Activated CD4-positive, alpha-beta T cell treated with anti-CD3 and anti-CD28 coated beads, Interleukin-2, amount 10 ng/mL, durations not matched to agents 24 days and 14 days (primary cell): ENCODE results near the gene PTDSS2. TPM values are rescaled to one million over a fixed set of nuclear protein-coding genes. Genes with fewer than 3 reads are reported as not detected.

ENCODE experiments used
- DNase-seq: peaks from one replicate; pipeline ENCODE4 v3.0.0; 2022
- H3K27ac Mint-ChIP-seq: one replicate; pipeline ENCODE4 v1.8.0; 2022; ENCODE audit warnings: mild to moderate bottlenecking, mixed read lengths
- H3K27me3 Mint-ChIP-seq: one replicate; pipeline ENCODE4 v1.8.0; 2022; ENCODE audit warnings: mixed read lengths
- H3K36me3 Mint-ChIP-seq: one replicate; pipeline ENCODE4 v1.8.0; 2022; ENCODE audit warnings: low read depth, mild to moderate bottlenecking, mixed read lengths
- H3K4me1 Mint-ChIP-seq: one replicate; pipeline ENCODE4 v1.8.0; 2021; ENCODE audit warnings: mixed read lengths
- H3K4me3 Mint-ChIP-seq: one replicate; pipeline ENCODE4 v1.8.0; 2022; ENCODE audit warnings: mild to moderate bottlenecking, moderate library complexity, mixed read lengths
- H3K9me3 Mint-ChIP-seq: one replicate; pipeline ENCODE4 v1.8.0; 2021; ENCODE audit warnings: mixed read lengths
- intact Hi-C: fragments of 100-400 bp; cut with micrococcal nuclease; formaldehyde crosslinking; loops from one replicate; pipeline ENCODE4 v1.15.1; 2023
- total RNA-seq: library from RNA; stranded (reverse); gene quantifications from 2 replicates; pipeline ENCODE4 v1.2.3, GENCODE V29; 2022

The PTDSS2 gene
- total RNA-seq, 1 donor from 2014 or later, result 31.0 TPM

GRCh38 chr11:536841-537621, 87.0 kb downstream of the PTDSS2 start, which contains the start of gene LRRC56:
Gene LRRC56 (plus strand): TSS chr11:537527. CDS start chr11:540685, 3,158 bp downstream.
- H3K4me1 Mint-ChIP-seq, result peaks cover 15% of the 10 kb centered on the region
- H3K9me3 Mint-ChIP-seq, result no peaks in the 10 kb centered on the region
- H3K27ac Mint-ChIP-seq, result peak within 1 kb of the TSS; percentile 83
- no peaks in the 10 kb centered on the region for H3K27me3 Mint-ChIP-seq
- DNase-seq, result peak; percentile 96
- H3K36me3 Mint-ChIP-seq, result peaks cover 7% of the 10 kb centered on the region
- H3K4me3 Mint-ChIP-seq, result peak within 1 kb of the TSS; percentile 89
- intact Hi-C loops, result loop anchor here (1.0 to 5.0 kb wide), 3 partner anchors 18 to 160 kb away; partner anchors contain the start of genes DEAF1, RNH1 and TMEM80

GRCh38 chr11:537622-538430, 87.7 kb downstream of the PTDSS2 start:
- DNase-seq, result no peak
- intact Hi-C loops, result loop anchor here (1.0 to 5.0 kb wide), 3 partner anchors 17 to 159 kb away; partner anchors contain the start of genes DEAF1, RNH1 and TMEM80
- Mint-ChIP-seq H3K27me3 (no peaks in the 10 kb centered on the region), H3K4me3 (peak overlapping the region; percentile 89), H3K36me3 (peaks cover 4% of the 10 kb centered on the region), H3K27ac (no peak overlapping the region), H3K9me3 (no peaks in the 10 kb centered on the region), H3K4me1 (peaks cover 16% of the 10 kb centered on the region)

DNA sequence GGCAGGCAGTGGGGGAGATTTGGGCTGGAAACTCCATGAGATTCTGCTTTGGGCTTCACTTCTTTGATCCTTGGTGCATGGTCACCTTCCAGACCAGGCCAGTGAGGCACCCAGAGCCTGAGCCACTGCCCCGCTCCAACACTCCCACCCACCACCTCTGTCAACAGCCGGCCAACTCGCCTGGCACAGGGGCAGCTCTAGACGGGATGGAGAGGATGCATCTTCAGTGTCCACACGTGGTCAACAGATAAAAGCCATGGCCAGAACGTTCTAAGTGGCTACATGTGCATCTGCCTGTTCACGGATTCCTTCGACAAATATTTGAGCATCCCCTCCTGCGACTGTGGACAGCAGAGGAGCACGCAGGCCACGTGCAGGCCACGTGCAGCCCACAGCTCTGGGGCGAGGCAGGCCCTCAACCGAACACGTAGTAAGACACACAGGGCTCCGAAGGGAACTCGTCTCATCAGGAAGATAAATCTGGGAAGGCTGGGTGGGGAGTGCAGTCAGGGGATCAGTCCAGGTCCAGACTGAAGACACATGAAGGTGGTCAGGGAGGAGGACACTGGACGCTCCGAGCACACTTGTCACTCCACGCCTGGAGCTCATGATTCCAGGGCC, 88.5 kb downstream of the PTDSS2 start:
- no peaks in the 10 kb centered on the region for H3K9me3 Mint-ChIP-seq
- intact Hi-C loops, result loop anchor here (5.0 kb wide), 1 partner anchor 159 kb away; the partner anchor contains the start of genes DEAF1 and TMEM80
- no peaks in the 10 kb centered on the region for H3K27me3 Mint-ChIP-seq
- no peak overlapping the region for H3K4me3 Mint-ChIP-seq
- H3K36me3 Mint-ChIP-seq, result peaks cover 4% of the 10 kb centered on the region
- peak; percentile 59 for DNase-seq
- H3K4me1 Mint-ChIP-seq, result peaks cover 16% of the 10 kb centered on the region
- H3K27ac Mint-ChIP-seq, result no peak overlapping the region

DNA sequence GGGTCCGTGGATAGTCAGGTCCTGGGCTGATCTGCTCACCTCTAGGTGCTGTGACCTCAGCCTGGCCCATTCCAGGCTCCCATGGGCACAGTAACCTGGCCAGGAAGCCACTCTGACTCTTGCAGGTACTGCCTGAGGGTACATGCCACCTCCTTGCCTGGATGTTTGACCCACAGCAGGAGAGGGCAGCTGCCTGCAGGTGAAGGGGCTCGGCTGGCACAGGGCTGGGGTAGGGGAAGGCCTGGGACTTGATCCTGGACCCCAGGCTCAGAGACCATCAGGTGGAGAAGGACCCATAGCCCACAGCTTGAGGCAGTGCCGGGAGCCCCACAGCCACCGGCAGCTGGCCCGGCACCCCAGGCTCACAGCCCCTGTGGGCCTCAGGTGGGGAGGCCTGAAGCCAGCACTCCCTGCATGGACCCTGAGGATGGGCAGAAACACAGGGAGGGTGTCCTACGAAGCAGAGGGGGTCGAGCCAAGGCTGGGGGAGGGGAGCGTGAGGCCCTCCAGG, 89.9 kb downstream of the PTDSS2 start:
- Mint-ChIP-seq H3K4me1 (peaks cover 13% of the 10 kb centered on the region), H3K27ac (no peak overlapping the region), H3K9me3 (no peaks in the 10 kb centered on the region), H3K4me3 (no peak overlapping the region), H3K36me3 (peaks cover 2% of the 10 kb centered on the region), H3K27me3 (no peaks in the 10 kb centered on the region)
- intact Hi-C loops, result loop anchor here (5.0 kb wide), 1 partner anchor 157 kb away; the partner anchor contains the start of genes DEAF1 and TMEM80
- DNase-seq, result peak; percentile 57

Other genes starting within 250 kb of the PTDSS2 start
- 43.6 and 46.9 TPM in 2 replicates for gene BET1L, start 242.9 kb upstream of the PTDSS2 start, total RNA-seq
- 118 and 128 TPM in 2 replicates for gene RIC8A, start 242.6 kb upstream of the PTDSS2 start, total RNA-seq
- gene SIRT3, start 213.9 kb upstream of the PTDSS2 start, total RNA-seq, result 16.5 and 17.6 TPM in 2 replicates
- 272 and 275 TPM in 2 replicates for gene PSMD13, start 213.3 kb upstream of the PTDSS2 start, total RNA-seq
- 3.2 and 3.5 TPM in 2 replicates for gene NLRP6, start 171.9 kb upstream of the PTDSS2 start, total RNA-seq
- 136 and 142 TPM in 2 replicates for gene PGGHG, start 161.2 kb upstream of the PTDSS2 start, total RNA-seq
- not detected in 2 replicates for gene IFITM5, start 150.8 kb upstream of the PTDSS2 start, total RNA-seq
- gene IFITM2, start 142.5 kb upstream of the PTDSS2 start, total RNA-seq, result 659 and 674 TPM in 2 replicates
- 241 and 256 TPM in 2 replicates for gene IFITM1, start 136.2 kb upstream of the PTDSS2 start, total RNA-seq
- 5.0 and 6.0 TPM in 2 replicates for gene IFITM3, start 129.4 kb upstream of the PTDSS2 start, total RNA-seq
- gene B4GALNT4, start 80.8 kb upstream of the PTDSS2 start, total RNA-seq, result 3.9 and 4.1 TPM in 2 replicates
- gene PKP3, start 56.1 kb upstream of the PTDSS2 start, total RNA-seq, result not detected in 2 replicates
- gene SIGIRR, start 35.3 kb upstream of the PTDSS2 start, total RNA-seq, result 40.7 and 42.7 TPM in 2 replicates
- gene ANO9, start 8.3 kb upstream of the PTDSS2 start, total RNA-seq, result 35.4 and 36.9 TPM in 2 replicates
- gene RNH1, start 57.0 kb downstream of the PTDSS2 start, total RNA-seq, result 130 and 134 TPM in 2 replicates
- 70.8 and 94.4 TPM in 2 replicates for gene HRAS, start 85.3 kb downstream of the PTDSS2 start, total RNA-seq
- gene LRRC56, start 87.2 kb downstream of the PTDSS2 start, total RNA-seq, result 2.1 and 2.3 TPM in 2 replicates
- gene LMNTD2, start 110.5 kb downstream of the PTDSS2 start, total RNA-seq, result 0.47 and 1.1 TPM in 2 replicates
- 21.8 and 23.1 TPM in 2 replicates for gene RASSF7, start 110.7 kb downstream of the PTDSS2 start, total RNA-seq
- gene PHRF1, start 126.2 kb downstream of the PTDSS2 start, total RNA-seq, result 54.8 and 57.4 TPM in 2 replicates
- gene IRF7, start 165.7 kb downstream of the PTDSS2 start, total RNA-seq, result 42.8 and 45.3 TPM in 2 replicates
- not detected in 2 replicates for gene CDHR5, start 174.7 kb downstream of the PTDSS2 start, total RNA-seq
- not detected in 2 replicates for gene SCT, start 176.9 kb downstream of the PTDSS2 start, total RNA-seq
- gene DRD4, start 187.0 kb downstream of the PTDSS2 start, total RNA-seq, result 0.14 and 0.28 TPM in 2 replicates
- 66.3 and 73.9 TPM in 2 replicates for gene DEAF1, start 244.9 kb downstream of the PTDSS2 start, total RNA-seq
- 12.3 and 12.5 TPM in 2 replicates for gene TMEM80, start 245.5 kb downstream of the PTDSS2 start, total RNA-seq